Endothelial cell of umbilical vein (primary cell): ENCODE results near the gene SON. TPM values are rescaled to one million over a fixed set of nuclear protein-coding genes. Genes with fewer than 3 reads are reported as not detected.

ENCODE experiments used
- BruUV-seq: library from RNA; stranded (reverse); fragments of 400-500 nt; replicated peaks from 2 replicates; lab custom pipeline; 2021; lab: Mats Ljungman, UMichigan
- CTCF ChIA-PET: fragments of 300-600, 350-600 bp; sonication (Branson Sonifier 250); formaldehyde crosslinking; loops from one replicate; lab custom pipeline; 2021; ENCODE audit warnings: antibody characterized with exemption, inconsistent platforms; lab: Charles Lee
- POLR2A ChIA-PET: fragments of 300-600, 350-600 bp; sonication (Branson Sonifier 250); formaldehyde crosslinking; loops from one replicate; lab custom pipeline; 2021; ENCODE audit warnings: antibody characterized with exemption, inconsistent platforms; lab: Charles Lee
- DNase-seq: peaks from one replicate; pipeline ENCODE4 v3.0.0-alpha.2; 2011; ENCODE audit warnings: low read depth, low spot score
- FAIRE-seq: peaks from 2 replicates; lab custom pipeline; 2011; peaks lifted over from hg19 to GRCh38; lab: Jason Lieb, UNC
- H2AFZ ChIP-seq: 2 replicates; pipeline ENCODE4 v1.6.0; 2012; ENCODE audit warnings: low read depth, low read length, control low read depth, inconsistent platforms
- H3K27ac ChIP-seq: 2 replicates; pipeline ENCODE4 v1.5.1; 2011; ENCODE audit warnings: low read depth, mild to moderate bottlenecking, control low read depth, low read length, moderate library complexity; ENCODE audit not compliant: insufficient read depth
- H3K27me3 ChIP-seq, 2 experiments: 2 replicates each; pipeline versions ENCODE4 v1.6.0 to v1.6.1; 2011; ENCODE audit warnings: low read length in 2 of 2, mixed read lengths in 1 of 2; ENCODE audit not compliant: control insufficient read depth in 2 of 2, insufficient read depth in 2 of 2
- H3K36me3 ChIP-seq, 2 experiments: 2 replicates in 1 of 2; 3 replicates in 1 of 2; pipeline ENCODE4 v1.5.1; 2011; ENCODE audit warnings: low read length in 2 of 2, mild to moderate bottlenecking in 1 of 2, moderate library complexity in 1 of 2; ENCODE audit not compliant: control insufficient read depth in 2 of 2, insufficient read depth in 2 of 2; ENCODE audit errors: extremely low read depth in 1 of 2
- H3K4me1 ChIP-seq: 3 replicates; pipeline ENCODE4 v1.5.1; 2011; ENCODE audit warnings: mild to moderate bottlenecking, low read length; ENCODE audit not compliant: control insufficient read depth, insufficient read depth; ENCODE audit errors: extremely low read depth
- H3K4me2 ChIP-seq: 2 replicates; pipeline ENCODE4 v1.6.1; 2011; ENCODE audit warnings: low read length, control low read depth, mixed read lengths; ENCODE audit not compliant: insufficient read depth
- H3K4me3 ChIP-seq, 3 experiments: fragments of 200-600 bp in 1 of 3; sonication (generic), shearing (Covaris generic) in 1 of 3; replicated peaks in 1 of 3; 2 replicates each; pipeline ENCODE4 v1.5.1; 2011 to 2016; ENCODE audit warnings: control low read depth in 3 of 3, low read length in 3 of 3, mild to moderate bottlenecking in 2 of 3, inconsistent platforms in 1 of 3, low read depth in 1 of 3, moderate library complexity in 1 of 3; ENCODE audit not compliant: insufficient read depth in 1 of 3
- H3K79me2 ChIP-seq: 2 replicates; pipeline ENCODE4 v1.6.0; 2012; ENCODE audit warnings: low read length, inconsistent platforms; ENCODE audit not compliant: control insufficient read depth, insufficient read depth
- H3K9ac ChIP-seq: replicated peaks from 2 replicates; pipeline ENCODE3; 2011; ENCODE audit warnings: low read length, control low read depth; ENCODE audit not compliant: insufficient read depth; ENCODE audit errors: extremely low read depth
- H3K9me1 ChIP-seq: replicated peaks from 3 replicates; pipeline ENCODE4 v1.6.0; 2011; ENCODE audit warnings: mild to moderate bottlenecking, low read length; ENCODE audit not compliant: control insufficient read depth, insufficient read depth; ENCODE audit errors: extremely low read depth
- H3K9me3 ChIP-seq: replicated peaks from 2 replicates; pipeline ENCODE4 v1.5.1; 2012; ENCODE audit warnings: low read length, inconsistent platforms; ENCODE audit not compliant: control insufficient read depth, insufficient read depth
- H4K20me1 ChIP-seq: replicated peaks from 2 replicates; pipeline ENCODE3; 2011; ENCODE audit warnings: mild to moderate bottlenecking, low read length; ENCODE audit not compliant: control insufficient read depth, insufficient read depth; ENCODE audit errors: extremely low read depth
- CTCF ChIP-seq, 2 donors: IDR thresholded peaks; 1 replicate in 1 of 2; 2 replicates in 1 of 2; pipeline ENCODE4 v1.5.1; 2011; ENCODE audit warnings: low read length in 2 of 2, mild to moderate bottlenecking in 2 of 2, moderate library complexity in 2 of 2, control low read depth in 1 of 2, inconsistent platforms in 1 of 2, low read depth in 1 of 2; ENCODE audit not compliant: insufficient read depth in 1 of 2; ENCODE audit errors: extremely low read depth in 1 of 2
- EZH2 ChIP-seq: IDR thresholded peaks from 2 replicates; pipeline ENCODE4 v1.6.1; 2012; ENCODE audit warnings: borderline replicate concordance, low read depth, mild to moderate bottlenecking, moderate library complexity, low read length, inconsistent platforms; ENCODE audit not compliant: severe bottlenecking
- FOS ChIP-seq: IDR thresholded peaks from 2 replicates; pipeline ENCODE4 v1.6.1; 2011; ENCODE audit warnings: mild to moderate bottlenecking, low read length, moderate library complexity, borderline replicate concordance; ENCODE audit not compliant: insufficient read depth
- GATA2 ChIP-seq: IDR thresholded peaks from 2 replicates; pipeline ENCODE4 v1.7.0; 2011; ENCODE audit warnings: low read depth, mild to moderate bottlenecking, moderate library complexity, mixed read lengths, low read length; ENCODE audit not compliant: insufficient read length, insufficient read depth
- JUN ChIP-seq: IDR thresholded peaks from 2 replicates; pipeline ENCODE4 v1.6.1; 2011; ENCODE audit warnings: borderline replicate concordance, low read depth; ENCODE audit not compliant: insufficient read length, insufficient read depth
- MAX ChIP-seq: IDR thresholded peaks from 2 replicates; pipeline ENCODE4 v1.6.1; 2011; ENCODE audit not compliant: insufficient read depth, insufficient read length
- MYC ChIP-seq: IDR thresholded peaks from one replicate; pipeline ENCODE4 v1.6.1; 2011; ENCODE audit warnings: mild to moderate bottlenecking, low read depth, low read length
- POLR2A ChIP-seq: IDR thresholded peaks from 2 replicates; pipeline ENCODE4 v1.6.1; 2012; ENCODE audit warnings: low read depth, mild to moderate bottlenecking, control low read depth, low read length
- POLR2AphosphoS5 ChIP-seq: IDR thresholded peaks from 2 replicates; pipeline ENCODE4 v1.6.1; 2012; ENCODE audit warnings: low read depth, mild to moderate bottlenecking, control low read depth, low read length, moderate library complexity; ENCODE audit not compliant: insufficient read depth
- dilution Hi-C: fragments of 300-500 bp; cut with MboI; formaldehyde crosslinking; loops from one replicate; pipeline ENCODE4 v1.15.0; 2019; ENCODE audit warnings: low sequenced_read_pairs; ENCODE audit not compliant: extremely low pct_ligation_motif_present
- intact Hi-C: fragments of 100-400 bp; cut with micrococcal nuclease; formaldehyde crosslinking; loops from one replicate; pipeline ENCODE4 v1.10.0; 2022
- polyA plus RNA-seq, 4 experiments: library from polyadenylated mRNA; depleted of rRNA in 3 of 4; stranded (reverse) in 3 of 4; unstranded in 1 of 4; fragments of >200 nt; gene quantifications; 2 replicates each; pipeline versions ENCODE4 v1.2.1 to v1.2.3, GENCODE V29; 2011 to 2012; ENCODE audit warnings: missing spikeins in 1 of 4
- total RNA-seq: library from RNA; stranded (reverse); gene quantifications from 2 replicates; pipeline ENCODE4 v1.2.3, GENCODE V29; 2021

The SON gene
- total and polyA plus RNA-seq, 2 donors (not counting 3 experiments of a cell fraction or from before 2014, with no cell fraction given) = 107 to 304 TPM

- peaks cover 18% of the 10 kb centered on the region for H4K20me1 ChIP-seq
- ChIA-PET POLR2A (interaction anchor here (0.6 to 1.0 kb wide), 6 partner anchors 38 to 983 kb away, joined by 3 to 9 read pairs (median 6); partner anchors contain the start of genes DNAJC28, DONSON and TMEM50B), CTCF (interaction anchor here (0.7 to 2.3 kb wide), 4 partner anchors 10 to 62 kb away, joined by 3 to 18 read pairs (median 4); no protein-coding TSS in a partner anchor)
- no peak overlapping the region for H2AFZ ChIP-seq
- no peaks in the 10 kb centered on the region for H3K9me1 ChIP-seq
- peak overlapping the region; percentile 100 for H3K4me2 ChIP-seq
- FAIRE-seq = no peak
- peaks cover 25% of the 10 kb centered on the region for H3K4me1 ChIP-seq
- BruUV-seq = TSS peak; percentile 30
- no peaks in the 10 kb centered on the region for H3K27me3 ChIP-seq
- peak overlapping the region; percentile 97 for H3K9ac ChIP-seq
- H3K79me2 ChIP-seq = peaks cover 84% of the 10 kb centered on the region
- peaks cover 0 to 12% of the 10 kb centered on the region in 2 experiments for H3K36me3 ChIP-seq
- intact Hi-C loops (loop anchor here (2.0 to 5.0 kb wide), 4 partner anchors 45 to 351 kb away; partner anchors contain the start of gene DONSON), dilution Hi-C loops (no loop called here)
- H3K27ac ChIP-seq = peak overlapping the region; percentile 93
- H3K4me3 ChIP-seq = peak overlapping the region; percentile 63 to 98 (median 93)
- no peaks in the 10 kb centered on the region for H3K9me3 ChIP-seq
- TF ChIP-seq CTCF (IDR thresholded peaks at IDR 0.05; ENCODE audit: extremely low read depth in 1 of 2, insufficient read depth in 1 of 2, low read depth in 1 of 2, low read length in 2 of 2) = no peak
- no peak for TF ChIP-seq MYC
- no peak for TF ChIP-seq FOS
- TF ChIP-seq JUN = no peak
- TF ChIP-seq EZH2 = no peak
- no peak for TF ChIP-seq POLR2A
- TF ChIP-seq GATA2 = no peak
- TF ChIP-seq MAX = no peak
- TF ChIP-seq POLR2AphosphoS5 = no peak
- peak; percentile 61 for DNase-seq
These were observed 779 bp downstream of the SON start for GRCh38 chr21:33543505-33544129.
